KG1 (cell line): Measurements from ENCODE around the gene FUT1.
A peak's percentile ranks its signal among the peaks of the same experiment; 100 is the strongest.
"Not testable (repeated sequence)": the region's sequence is repeated elsewhere in the genome, so short reads cannot be mapped to it uniquely, and the experiment has no call there.

Source experiments
- DNase-seq: peaks from one replicate; lab custom pipeline; 2025; lab: John Stamatoyannopoulos, UW

The FUT1 gene

GRCh38 chr19:48752496-48753365 lies at the start of gene FUT1:
FUT1 (minus strand) TSS chr19:48752641; CDS start chr19:48751281, 1,360 bp downstream.
- no peak for DNase-seq

DNA sequence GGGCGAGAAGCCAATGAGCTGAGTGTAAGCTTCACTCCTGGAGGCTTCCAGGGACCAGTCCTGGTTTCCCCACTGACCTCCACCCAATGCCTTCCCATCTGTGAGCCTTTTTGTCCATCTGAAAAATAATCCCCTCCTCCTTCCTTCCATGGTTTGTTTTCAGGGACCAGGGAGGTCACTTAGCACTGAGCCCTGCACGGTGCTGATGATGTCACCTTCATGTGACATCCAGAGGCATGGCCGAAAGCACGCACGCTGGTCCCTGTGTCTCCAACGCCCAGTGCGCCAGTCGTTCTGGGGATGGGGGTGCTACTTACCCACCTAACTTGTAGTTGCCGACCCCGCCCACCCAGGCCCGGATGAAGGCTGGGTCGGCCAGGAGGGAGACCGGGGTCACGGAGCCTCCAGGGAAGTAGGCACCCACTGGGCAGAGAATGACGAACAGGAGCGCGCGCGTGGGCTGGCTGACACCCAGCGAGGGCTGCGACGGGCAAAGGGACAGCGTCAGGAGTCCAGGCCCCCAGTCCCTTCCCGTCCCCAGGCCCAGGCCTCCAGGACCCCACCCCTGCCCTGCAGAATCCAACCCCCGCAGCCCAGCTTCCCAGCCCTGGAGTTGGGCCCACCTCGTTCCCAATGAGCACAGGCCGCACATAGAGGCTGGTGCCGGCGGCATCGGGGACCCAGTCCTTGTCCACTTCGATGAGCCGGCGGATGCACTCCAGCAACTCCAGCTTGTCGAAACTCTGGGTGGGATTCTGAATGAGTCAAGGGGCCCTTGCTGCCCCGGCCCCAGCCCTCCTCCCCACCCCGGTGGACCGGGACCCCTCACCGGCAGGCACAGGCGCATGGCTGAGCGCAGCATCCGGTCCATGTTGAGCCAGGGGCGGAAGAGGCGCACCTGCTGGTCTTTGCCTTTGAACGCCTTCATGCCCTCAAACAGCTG lies 47.2 kb upstream of the FUT1 start:
- no peak for DNase-seq

- DNase-seq = no peak
Observed at GRCh38 chr19:48798937-48799336, 46.5 kb upstream of the FUT1 start.

- DNase-seq = no peak
Observed at GRCh38 chr19:48797103-48797502, 44.7 kb upstream of the FUT1 start.

DNA sequence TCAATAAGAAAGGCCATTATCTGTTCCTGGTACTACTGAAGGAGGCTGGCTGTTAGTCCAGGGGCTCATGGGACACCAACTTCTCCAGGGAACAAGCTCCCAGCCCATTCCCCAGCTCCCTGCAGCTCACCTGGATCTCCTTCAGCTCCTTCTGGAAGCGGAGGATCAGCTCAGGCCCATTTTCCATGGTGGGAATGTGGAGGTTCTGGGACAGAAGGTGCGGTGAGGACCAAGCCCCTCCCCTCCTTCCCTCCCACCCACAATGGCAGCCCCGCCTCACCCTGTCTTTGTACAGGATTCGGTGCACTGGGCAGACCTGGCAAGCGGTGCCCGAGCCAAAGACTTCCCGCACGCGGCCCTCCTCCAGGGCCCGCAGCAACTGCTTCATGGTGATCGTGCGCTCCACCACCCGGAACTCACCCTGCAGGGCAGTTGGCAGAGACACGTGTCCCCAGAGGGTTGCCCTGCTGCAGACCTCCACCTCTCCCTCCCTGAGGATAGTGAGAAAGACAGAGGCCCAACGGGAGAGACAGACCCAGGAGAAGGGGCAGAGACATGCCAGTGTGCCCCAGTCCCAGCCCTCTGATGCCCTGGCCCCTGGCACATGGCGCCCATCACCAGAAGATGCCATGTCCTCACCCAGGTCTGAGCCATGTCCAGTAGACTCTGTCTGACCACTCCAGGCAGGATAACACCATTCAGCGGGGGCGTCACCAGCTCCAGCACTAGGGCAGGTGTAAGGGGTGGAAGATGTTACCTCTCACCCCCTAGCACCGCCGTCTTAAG lies 44.0 kb upstream of the FUT1 start:
- no peak for DNase-seq

GRCh38 chr19:48795685-48796070 lies 43.2 kb upstream of the FUT1 start:
- DNase-seq = no peak

- peak; percentile 68 for DNase-seq
Observed at GRCh38 chr19:48795055-48795684, 42.7 kb upstream of the FUT1 start.

DNA sequence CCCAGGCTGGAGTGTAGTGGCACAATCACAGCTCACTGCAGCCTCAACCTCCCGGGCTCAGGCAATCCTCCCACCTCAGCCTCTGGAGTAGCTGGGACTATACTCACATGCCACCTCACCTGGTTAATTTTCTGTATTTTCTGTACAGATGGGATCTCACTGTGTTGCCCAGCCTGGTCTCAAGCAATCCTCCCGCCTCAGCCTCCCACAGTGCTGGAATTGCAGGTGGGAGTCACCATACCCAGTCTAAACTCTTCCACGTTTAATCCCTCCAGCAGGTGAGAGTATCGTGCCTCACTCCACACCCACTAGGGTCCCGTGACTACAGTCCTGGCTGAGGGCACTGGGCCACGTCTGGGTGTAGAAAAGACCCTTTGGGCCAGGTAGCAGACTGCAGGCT lies 41.9 kb upstream of the FUT1 start:
- DNase-seq = no peak

DNA sequence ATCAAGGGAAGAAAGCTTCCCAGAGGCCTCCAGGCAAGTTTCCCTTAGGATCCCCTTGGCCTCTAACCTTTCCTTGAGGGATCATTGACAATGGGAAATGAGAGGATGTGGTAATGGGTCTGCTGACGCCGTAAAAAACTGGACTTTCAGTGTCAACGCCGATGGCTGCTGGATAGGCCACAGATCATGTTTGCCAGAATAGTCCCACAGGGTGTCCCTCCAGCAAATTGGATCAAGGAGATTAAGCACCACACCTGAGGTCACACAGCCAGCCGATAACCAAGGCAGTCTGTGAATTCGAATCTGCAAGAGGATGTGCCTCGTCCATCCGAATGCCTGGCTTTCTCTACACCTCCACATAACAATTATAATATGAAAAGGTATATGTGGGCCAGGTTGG lies 40.8 kb upstream of the FUT1 start:
- DNase-seq = no peak

GRCh38 chr19:48787331-48787730 lies 34.9 kb upstream of the FUT1 start:
- not testable (repeated sequence) for DNase-seq

GRCh38 chr19:48786422-48786821 lies 34.0 kb upstream of the FUT1 start:
- not testable (repeated sequence) for DNase-seq

- no peak for DNase-seq
Observed at GRCh38 chr19:48784527-48784926, 32.1 kb upstream of the FUT1 start.

DNA sequence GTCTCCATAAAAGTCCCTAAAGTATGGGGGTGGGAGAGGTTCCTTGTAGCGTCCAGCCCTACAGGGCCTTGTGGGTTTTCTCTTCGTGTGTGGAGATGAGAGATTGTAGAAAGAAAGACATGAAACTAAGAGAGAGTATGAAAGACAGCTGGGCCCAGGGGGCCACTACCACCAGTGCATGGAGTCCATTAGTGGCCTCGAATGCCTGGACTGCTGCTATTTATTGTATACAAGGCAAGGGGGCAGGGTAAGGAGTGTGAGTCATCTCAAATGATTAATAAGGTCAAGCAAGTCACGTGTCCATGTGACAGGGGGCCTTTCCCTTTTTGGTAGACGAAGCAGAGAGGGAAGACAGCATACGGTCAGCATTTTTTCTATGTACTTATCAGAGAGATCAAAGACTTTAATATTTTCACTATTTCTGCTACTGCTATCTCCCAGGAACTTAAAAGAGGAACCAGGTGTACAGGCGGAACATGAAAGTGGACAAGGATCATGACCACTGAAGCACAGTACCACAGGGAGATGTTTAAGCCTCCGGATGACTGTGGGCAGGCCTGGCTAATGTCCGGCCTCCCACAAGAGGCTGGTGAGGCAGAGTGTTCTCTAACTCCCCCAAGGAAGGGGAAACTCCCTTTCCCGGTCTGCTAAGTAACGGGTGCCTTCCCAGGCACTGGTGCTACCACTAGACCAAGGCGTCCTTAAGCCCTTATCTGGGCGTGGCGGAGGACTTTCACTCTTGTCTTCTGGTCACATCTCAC lies 28.4 kb upstream of the FUT1 start:
- no peak for DNase-seq

DNA sequence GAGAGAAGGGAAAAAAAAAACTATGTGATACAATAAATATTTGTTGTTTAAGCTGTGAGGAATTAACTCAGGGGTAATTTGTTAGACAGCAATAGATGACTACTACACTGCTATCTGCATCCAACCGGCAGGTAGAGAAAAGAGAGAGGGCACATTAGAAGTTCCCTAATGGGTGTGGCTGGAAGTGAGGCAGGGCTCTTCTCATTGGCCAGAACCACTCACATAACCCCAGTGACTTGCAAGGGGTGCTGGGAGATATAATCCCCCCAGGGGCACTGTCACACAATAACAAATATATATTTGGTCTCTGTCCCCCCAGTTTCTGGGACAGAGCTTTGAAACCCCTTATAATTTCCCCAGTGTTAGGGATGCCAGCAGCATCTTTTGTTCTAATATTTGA lies 27.2 kb upstream of the FUT1 start:
- no peak for DNase-seq

GRCh38 chr19:48777720-48778119 lies 25.3 kb upstream of the FUT1 start:
- no peak for DNase-seq

- no peak for DNase-seq
Observed at GRCh38 chr19:48777139-48777538, 24.7 kb upstream of the FUT1 start.

- no peak for DNase-seq
Observed at GRCh38 chr19:48772503-48772953, 20.1 kb upstream of the FUT1 start.

DNA sequence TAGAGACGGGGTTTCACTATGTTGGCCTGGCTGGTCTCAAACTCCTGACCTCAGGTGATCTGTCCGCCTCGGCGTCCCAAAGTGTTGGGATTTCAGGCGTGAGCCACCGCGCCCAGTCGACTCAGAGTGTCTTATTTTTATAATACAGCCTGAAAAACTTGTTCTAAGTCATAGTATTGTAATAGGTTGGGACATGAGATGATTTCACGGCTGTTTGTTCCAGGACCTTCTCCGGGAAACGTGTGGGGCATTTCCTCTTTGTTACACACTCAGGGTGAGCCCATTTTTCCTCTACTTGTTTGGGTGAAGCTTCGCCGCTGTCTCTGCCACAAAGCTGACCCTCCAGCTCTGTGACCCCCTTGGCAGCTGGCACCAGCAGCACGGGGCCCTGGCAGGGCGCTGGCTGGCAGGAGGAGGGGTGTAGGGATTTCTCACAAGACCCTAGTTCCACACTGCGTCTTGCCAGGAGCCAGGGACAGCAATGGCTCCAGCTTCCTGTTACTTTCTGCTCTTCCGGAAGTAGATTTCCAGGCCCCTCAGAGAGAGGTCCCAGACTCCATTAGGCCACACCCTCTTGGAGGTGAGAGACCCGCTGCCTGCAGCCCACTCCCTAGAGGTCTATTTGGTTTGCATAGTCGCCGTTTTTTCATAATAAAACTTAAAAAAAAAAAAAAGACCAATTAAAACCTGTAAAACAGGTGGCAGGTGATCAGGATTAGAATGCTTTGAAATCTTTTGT lies 18.5 kb upstream of the FUT1 start:
- DNase-seq = no peak

- DNase-seq = no peak
Observed at GRCh38 chr19:48770266-48770665, 17.8 kb upstream of the FUT1 start.
